AG09309 (cell line): ENCODE measurements around the gene PXMP2.
A peak's percentile ranks its signal among the peaks of the same experiment; 100 is the strongest.

Source experiments
- DNase-seq: peaks from one replicate; pipeline ENCODE4 v3.0.0-alpha.2; 2010; ENCODE audit warnings: low read depth
- H3K4me3 ChIP-seq: 2 replicates; pipeline ENCODE4 v1.5.1; 2011; ENCODE audit warnings: mild to moderate bottlenecking, low read depth, low read length, moderate library complexity; ENCODE audit not compliant: control insufficient read depth
- TF ChIP-seq, protein P1 (sequence below): IDR thresholded peaks from 2 replicates; pipeline ENCODE4 v1.5.1; 2011; ENCODE audit warnings: mild to moderate bottlenecking, low read depth, low read length, inconsistent platforms; ENCODE audit not compliant: insufficient read depth, control insufficient read depth; ENCODE audit errors: missing control alignments

Gene PXMP2

DNA sequence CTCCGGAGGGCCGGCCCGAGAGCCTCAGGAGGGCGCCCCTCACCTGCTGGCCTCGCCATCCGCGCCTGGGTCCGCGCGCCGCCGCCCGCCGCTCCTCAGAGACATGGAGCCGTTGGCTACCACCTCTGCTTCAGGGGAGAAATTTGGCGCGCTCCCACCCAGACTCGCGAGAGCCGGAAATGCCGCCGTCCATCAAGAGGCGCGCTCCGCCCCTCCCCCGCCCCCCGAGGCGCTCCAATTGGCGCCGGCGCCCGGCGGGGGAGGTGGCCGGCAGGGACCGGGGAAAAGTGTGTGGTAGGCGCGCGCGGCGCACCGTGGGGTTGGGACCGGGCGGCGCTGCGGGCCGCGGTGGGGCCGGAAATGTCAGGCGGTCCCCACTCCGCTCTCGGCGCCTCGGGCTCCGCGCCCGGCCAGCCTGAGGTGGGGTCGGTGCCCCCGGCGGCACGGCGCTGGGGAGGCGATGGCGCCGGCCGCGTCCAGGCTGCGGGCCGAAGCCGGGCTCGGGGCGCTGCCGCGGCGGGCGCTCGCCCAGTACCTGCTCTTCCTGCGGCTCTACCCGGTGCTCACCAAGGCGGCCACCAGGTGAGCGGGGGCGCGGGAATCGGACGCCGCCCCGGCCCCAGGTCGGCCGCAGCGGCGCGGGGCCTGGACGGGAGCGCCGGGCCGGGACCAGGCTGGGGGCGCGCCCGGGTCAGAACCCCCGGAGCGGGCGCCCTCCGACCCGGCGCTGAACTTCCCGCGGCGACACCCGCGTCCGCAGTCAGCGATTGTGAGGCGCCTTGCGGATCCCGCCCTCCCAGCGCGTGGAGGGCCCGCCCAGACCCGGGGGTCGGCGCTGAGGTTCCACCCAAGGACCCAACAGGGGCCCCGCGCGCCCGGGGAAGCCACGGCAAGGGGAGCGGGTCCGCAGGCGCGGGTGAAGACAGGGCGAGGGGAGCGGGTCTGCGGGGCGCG lies at the start of gene PXMP2, which contains the start of gene POLE:
TSS of gene PXMP2 (plus strand) at position 377 of the 954 bp plus-strand sequence. CDS start at position 461, 84 bp downstream.
TSS of gene POLE (minus strand) at position 132 of the 954 bp plus-strand sequence. CDS start at position 105, 27 bp downstream.
- H3K4me3 ChIP-seq = peak within 1 kb of the TSS; percentile 48
- DNase-seq = peak; percentile 54
- TF ChIP-seq, protein P1, sequence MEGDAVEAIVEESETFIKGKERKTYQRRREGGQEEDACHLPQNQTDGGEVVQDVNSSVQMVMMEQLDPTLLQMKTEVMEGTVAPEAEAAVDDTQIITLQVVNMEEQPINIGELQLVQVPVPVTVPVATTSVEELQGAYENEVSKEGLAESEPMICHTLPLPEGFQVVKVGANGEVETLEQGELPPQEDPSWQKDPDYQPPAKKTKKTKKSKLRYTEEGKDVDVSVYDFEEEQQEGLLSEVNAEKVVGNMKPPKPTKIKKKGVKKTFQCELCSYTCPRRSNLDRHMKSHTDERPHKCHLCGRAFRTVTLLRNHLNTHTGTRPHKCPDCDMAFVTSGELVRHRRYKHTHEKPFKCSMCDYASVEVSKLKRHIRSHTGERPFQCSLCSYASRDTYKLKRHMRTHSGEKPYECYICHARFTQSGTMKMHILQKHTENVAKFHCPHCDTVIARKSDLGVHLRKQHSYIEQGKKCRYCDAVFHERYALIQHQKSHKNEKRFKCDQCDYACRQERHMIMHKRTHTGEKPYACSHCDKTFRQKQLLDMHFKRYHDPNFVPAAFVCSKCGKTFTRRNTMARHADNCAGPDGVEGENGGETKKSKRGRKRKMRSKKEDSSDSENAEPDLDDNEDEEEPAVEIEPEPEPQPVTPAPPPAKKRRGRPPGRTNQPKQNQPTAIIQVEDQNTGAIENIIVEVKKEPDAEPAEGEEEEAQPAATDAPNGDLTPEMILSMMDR = no peak

- no peak for DNase-seq
- TF ChIP-seq, protein P1 = no peak
- H3K4me3 ChIP-seq = no peak overlapping the region
Observed at GRCh38 chr12:132637811-132638210, 49.6 kb upstream of the PXMP2 start.

DNA sequence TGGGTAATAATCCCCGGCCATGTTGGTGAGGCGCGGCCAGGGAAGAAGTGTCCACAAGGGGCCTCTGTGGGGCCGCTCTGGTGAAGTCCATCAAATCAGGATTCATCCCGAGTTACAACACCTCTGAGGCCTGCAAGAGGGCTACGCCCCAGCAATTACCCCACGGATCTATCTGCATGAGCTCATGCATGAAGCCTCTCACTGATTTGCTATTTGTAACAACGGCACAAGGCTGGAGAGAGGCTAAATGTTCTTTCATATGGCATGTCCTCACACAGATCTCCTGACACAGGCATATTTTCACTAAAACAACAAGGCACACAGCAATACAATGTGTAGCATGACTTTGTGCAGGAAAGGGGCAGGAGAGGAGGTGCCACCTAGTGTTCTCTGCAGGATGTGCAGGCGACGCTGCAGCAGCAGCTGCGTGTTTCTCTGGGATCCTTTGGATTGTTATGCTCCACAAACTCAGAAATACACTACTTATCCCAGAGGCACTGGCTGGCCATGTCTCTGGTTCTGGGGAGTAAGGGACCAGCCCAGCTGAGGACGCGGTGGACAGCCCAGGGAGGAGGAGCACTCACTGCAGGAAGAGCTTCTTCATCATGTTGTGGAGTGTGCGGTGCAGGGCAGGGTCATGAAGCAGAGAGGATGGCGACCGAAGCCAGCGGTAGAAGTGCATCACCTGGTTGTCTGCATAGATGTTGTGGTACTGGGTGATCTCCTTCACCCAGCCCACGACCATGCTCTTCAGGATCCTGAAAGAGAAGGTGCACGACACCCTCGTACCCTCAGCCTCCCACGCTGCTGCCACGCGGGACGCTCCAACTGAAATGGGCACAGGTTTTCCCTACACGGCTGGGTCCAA lies 48.6 kb upstream of the PXMP2 start:
- TF ChIP-seq, protein P1 = peak; percentile 88
- peak; percentile 28 for DNase-seq
- no peak overlapping the region for H3K4me3 ChIP-seq

- H3K4me3 ChIP-seq = no peak overlapping the region
- no peak for DNase-seq
- TF ChIP-seq, protein P1 = no peak
Observed at GRCh38 chr12:132639956-132640520, 47.3 kb upstream of the PXMP2 start.

- TF ChIP-seq, protein P1 = no peak
- H3K4me3 ChIP-seq = no peak overlapping the region
- DNase-seq = no peak
Observed at GRCh38 chr12:132640936-132641335, 46.5 kb upstream of the PXMP2 start.
